Mucosa of rectum (tissue), 2 donors: Measurements from ENCODE around the gene PTPMT1.

ENCODE experiments used
- H3K27ac ChIP-seq, 2 donors: one replicate each; pipeline ENCODE4 v1.7.0; 2013; ENCODE audit warnings: inconsistent platforms in 2 of 2, low read depth in 2 of 2, low read length in 2 of 2
- H3K27me3 ChIP-seq, 2 donors: one replicate each; pipeline ENCODE4 v1.7.0; 2013; ENCODE audit warnings: low read length in 2 of 2; ENCODE audit not compliant: control insufficient read depth in 2 of 2, insufficient read depth in 2 of 2
- H3K36me3 ChIP-seq, 2 donors: one replicate each; pipeline ENCODE4 v1.7.0; 2013; ENCODE audit warnings: low read length in 2 of 2; ENCODE audit not compliant: control insufficient read depth in 2 of 2, insufficient read depth in 2 of 2
- H3K4me1 ChIP-seq, 2 donors: one replicate each; pipeline ENCODE4 v1.7.0; 2013; ENCODE audit warnings: low read length in 2 of 2, mild to moderate bottlenecking in 1 of 2; ENCODE audit not compliant: control insufficient read depth in 2 of 2, insufficient read depth in 2 of 2
- H3K4me3 ChIP-seq, 2 donors: one replicate each; pipeline ENCODE4 v1.7.0; 2013; ENCODE audit warnings: low read length in 2 of 2
- H3K9ac ChIP-seq, 2 donors: one replicate each; pipeline ENCODE4 v1.7.0; 2013; ENCODE audit warnings: low read length in 2 of 2, low read depth in 1 of 2, mild to moderate bottlenecking in 1 of 2
- H3K9me3 ChIP-seq, 2 donors: one replicate each; pipeline ENCODE4 v1.7.0; 2013; ENCODE audit warnings: low read length in 2 of 2; ENCODE audit not compliant: control insufficient read depth in 2 of 2
- donor health status: healthy.
- donor health status: Normal muscosa, but diverticular disease.

Gene PTPMT1

DNA sequence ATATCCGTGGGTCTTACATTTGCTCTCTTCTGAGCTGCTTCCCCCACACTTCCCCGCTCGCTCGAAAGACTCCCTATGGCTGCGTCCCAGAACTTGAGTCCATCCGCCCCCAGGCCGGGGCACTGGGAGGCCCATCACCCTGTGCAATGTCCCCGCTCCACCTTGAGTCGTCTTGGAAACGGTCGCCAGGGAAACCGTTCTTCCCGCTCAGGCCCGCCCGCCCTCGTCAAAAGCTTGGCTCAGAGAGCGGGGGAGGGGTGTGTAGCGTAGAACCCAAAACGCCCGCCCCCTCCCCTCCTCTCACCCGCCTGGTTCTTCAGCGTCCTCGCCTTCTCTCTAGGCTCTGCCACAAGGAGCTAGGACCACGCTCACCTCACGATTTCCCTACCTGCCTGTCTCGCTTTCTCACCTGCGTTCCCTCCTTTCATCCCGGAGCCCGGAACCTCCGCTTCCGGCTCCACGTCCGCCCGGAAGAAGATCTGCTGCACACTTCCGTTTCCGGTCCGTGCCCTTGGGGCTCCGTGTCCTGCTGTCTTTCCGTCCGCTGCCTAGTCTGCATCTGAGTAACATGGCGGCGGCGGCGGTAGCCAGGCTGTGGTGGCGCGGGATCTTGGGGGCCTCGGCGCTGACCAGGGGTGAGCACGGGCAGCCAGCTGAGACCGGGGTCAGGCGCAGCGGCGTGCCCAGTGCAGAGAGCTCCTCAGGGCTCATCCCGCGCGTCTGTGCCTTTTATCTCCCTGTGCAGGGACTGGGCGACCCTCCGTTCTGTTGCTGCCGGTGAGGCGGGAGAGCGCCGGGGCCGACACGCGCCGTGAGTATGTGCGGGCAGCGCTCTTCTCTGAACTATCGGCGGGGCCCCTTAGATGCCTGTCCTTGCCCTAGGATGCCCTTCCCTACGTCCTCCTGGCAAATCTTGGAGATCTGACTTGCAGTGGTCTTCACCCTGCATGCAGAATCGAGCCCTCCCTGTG is 13.4 kb downstream of the PTPMT1 start, which contains the start of the genes KBTBD4 and NDUFS3:
KBTBD4 (minus strand) TSS at position 447 of the 971 bp plus-strand sequence; CDS start at position 428, 19 bp downstream.
NDUFS3 (plus strand) TSS at position 551 of the 971 bp plus-strand sequence; CDS start at position 569, 18 bp downstream.
- Histone ChIP-seq H3K27me3 (no peaks in the 10 kb centered on the region), H3K9ac (peak within 1 kb of the TSS; percentile 86 to 99), H3K36me3 (peaks cover 26 to 44% of the 10 kb centered on the region in 2 donors)

DNA sequence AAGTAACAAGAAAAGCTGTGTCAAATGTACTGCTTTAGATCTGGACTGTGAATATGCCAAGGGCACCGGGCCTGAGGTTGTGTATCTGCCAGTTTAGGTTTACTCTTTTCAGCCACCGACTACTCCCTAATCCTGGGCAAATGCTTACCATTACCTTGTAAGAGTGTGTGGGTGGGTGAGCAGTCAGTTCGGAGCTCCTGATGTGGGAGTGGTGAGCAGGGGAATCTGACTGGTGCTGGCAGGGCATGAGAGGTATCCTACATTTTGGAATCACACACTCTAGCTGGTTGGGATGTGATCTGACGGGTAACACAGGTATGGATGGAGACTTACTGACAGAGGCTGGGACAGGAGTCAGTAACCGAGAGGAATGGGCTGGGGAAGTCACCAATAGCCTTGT is 18.4 kb downstream of the PTPMT1 start:
- no peak overlapping the region for H3K27ac ChIP-seq
- H3K4me1 ChIP-seq: peaks cover 7 to 12% of the 10 kb centered on the region in 2 donors
- H3K9me3 ChIP-seq: no peaks in the 10 kb centered on the region
- H3K9ac ChIP-seq: no peak overlapping the region
- H3K4me3 ChIP-seq: no peak overlapping the region
- peaks cover 32 to 44% of the 10 kb centered on the region in 2 donors for H3K36me3 ChIP-seq
- no peaks in the 10 kb centered on the region for H3K27me3 ChIP-seq

More for the DNA sequence above, 13.4 kb downstream of the PTPMT1 start, which contains the start of the genes KBTBD4 and NDUFS3:
- Histone ChIP-seq H3K4me3 (peak within 1 kb of the TSS; percentile 88 to 96), H3K27ac (peak within 1 kb of the TSS; percentile 86 to 88), H3K9me3 (no peaks in the 10 kb centered on the region), H3K4me1 (peaks cover 17 to 19% of the 10 kb centered on the region in 2 donors)

DNA sequence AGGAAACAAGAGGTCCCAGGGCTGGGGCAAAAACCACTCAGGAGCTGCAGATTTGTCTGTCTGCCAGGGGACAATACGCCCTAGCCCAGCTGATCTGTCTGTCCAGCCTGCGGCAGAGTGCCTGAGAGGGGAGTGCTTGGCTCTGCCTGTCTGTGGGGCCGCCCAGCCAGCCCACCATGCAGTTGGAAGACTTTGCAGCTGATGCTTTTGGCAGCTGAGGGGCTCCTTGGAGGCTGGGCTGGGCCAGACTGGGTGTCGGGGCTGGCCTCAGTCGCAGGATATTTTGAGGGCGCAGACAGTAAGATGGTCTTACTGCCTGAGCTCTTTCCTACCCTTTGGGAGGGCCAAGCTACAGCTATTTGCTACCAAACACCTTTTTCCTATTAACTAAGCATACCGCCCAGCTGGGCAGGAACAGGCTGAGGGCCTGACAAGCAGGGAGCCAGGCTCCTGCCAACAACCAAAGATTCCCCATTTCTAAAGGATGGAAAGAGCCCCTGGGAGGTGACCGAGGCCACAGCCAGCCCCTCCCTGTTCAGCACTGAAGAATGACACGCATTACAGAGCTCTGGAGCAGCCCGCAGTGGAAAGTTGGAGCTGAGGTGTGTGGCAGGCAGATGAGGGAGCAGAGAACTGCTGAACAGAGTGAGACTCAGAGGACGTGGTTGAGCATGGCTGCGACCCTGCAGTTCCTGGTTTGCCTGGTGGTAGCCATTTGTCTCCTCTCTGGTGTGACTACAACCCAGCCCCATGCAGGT is 20.9 kb downstream of the PTPMT1 start, which contains the start of gene FAM180B:
FAM180B (plus strand) TSS at position 581 of the 758 bp plus-strand sequence; CDS start at position 672, 91 bp downstream.
- Histone ChIP-seq H3K9me3 (no peaks in the 10 kb centered on the region), H3K9ac (no peak within 1 kb of the TSS), H3K27ac (no peak within 1 kb of the TSS)

DNA sequence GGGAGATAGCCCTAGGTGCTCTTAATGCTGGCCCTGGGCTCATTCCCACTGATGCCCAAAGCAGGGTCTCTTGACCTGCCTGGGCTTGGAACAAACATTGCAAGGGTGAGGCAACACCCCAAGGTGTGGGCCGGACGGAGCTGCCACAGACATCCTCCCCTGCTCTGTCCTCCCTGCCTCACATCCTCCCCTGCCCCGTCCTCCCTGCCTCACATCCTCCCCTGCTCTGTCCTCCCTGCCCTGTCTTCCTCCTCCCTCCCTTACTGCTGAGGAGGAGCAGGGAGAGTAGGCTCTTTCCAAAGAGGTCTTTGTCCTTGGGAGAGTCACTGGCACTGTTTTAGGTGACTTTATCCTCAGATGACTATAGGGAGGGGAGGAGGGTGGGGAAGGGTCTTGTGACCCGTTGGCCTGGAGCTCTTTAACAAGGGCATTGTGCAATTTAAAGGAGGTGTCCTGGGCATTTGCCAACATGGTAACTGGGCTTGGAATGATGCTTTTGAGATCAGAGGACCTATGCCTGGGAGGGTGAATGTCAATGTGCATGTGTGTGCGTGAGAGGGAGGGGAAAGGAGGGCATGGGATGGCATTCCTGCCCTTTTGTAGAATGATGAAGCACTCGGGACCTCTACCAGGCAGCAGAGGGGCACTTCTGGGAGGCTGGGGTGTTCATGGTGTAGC is 21.8 kb downstream of the PTPMT1 start:
- Histone ChIP-seq H3K27ac (no peak overlapping the region), H3K36me3 (peaks cover 20 to 29% of the 10 kb centered on the region in 2 donors), H3K4me1 (peaks cover 0 to 2% of the 10 kb centered on the region in 2 donors), H3K4me3 (no peak overlapping the region), H3K9me3 (no peaks in the 10 kb centered on the region), H3K27me3 (no peaks in the 10 kb centered on the region), H3K9ac (no peak overlapping the region)

More for the DNA sequence above, 20.9 kb downstream of the PTPMT1 start, which contains the start of gene FAM180B:
- peaks cover 0 to 2% of the 10 kb centered on the region in 2 donors for H3K4me1 ChIP-seq
- no peaks in the 10 kb centered on the region for H3K27me3 ChIP-seq
- H3K36me3 ChIP-seq: peaks cover 28 to 38% of the 10 kb centered on the region in 2 donors
- no peak within 1 kb of the TSS for H3K4me3 ChIP-seq

DNA sequence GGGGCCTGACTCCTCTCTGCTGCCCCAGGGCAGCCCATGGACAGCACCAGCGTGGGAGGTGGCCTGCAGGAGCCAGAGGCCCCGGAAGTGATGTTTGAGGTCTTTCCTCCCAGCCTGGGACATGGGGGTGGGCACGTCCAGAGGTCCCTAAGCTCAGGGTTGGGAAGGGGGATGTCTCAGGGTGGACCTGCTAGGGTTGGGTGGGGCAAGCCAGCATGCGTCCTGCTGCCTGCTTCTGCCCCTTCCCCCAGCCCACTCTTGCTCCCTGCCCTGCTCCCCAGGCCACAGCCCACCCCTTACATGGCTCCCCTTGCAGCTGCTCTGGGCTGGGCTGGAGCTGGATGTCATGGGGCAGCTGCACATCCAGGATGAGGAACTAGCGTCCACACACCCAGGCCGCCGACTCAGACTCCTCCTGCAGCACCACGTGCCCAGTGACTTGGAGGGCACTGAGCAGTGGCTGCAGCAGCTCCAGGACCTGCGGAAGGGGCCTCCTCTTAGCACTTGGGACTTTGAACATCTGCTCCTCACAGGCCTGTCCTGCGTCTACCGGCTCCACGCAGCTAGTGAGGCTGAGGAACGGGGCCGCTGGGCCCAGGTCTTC is 22.4 kb downstream of the PTPMT1 start:
- no peak overlapping the region for H3K9ac ChIP-seq

DNA sequence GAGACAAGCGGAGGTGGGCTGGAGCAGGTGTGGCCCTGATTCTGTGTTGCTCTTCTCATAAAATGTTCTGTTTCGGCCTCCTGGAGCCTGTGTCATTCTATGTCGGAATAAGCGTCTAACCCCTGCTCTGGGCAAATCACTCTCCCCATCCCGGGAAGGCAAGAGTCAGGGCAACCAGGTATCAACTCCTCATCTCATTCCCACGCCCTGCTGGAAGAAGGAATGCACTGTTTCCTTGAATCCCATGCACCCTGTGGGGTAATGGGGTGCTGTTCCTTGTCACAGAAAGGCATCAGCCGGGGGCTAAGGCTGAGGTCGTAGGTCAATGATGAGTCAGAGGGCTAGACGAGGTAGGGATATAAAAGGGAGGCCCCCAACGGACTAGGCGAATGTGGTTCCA is 23.7 kb downstream of the PTPMT1 start:
- peaks cover 0 to 2% of the 10 kb centered on the region in 2 donors for H3K4me1 ChIP-seq
- no peaks in the 10 kb centered on the region for H3K9me3 ChIP-seq
- H3K27me3 ChIP-seq: peaks cover 11 to 17% of the 10 kb centered on the region in 2 donors
- H3K36me3 ChIP-seq: peaks cover 3 to 10% of the 10 kb centered on the region in 2 donors
- H3K27ac ChIP-seq: no peak overlapping the region
- H3K9ac ChIP-seq: no peak overlapping the region
- no peak overlapping the region for H3K4me3 ChIP-seq

More for the DNA sequence above, 22.4 kb downstream of the PTPMT1 start:
- no peak overlapping the region for H3K4me3 ChIP-seq
- H3K4me1 ChIP-seq: peaks cover 0 to 2% of the 10 kb centered on the region in 2 donors
- peaks cover under 1 to 5% of the 10 kb centered on the region in 2 donors for H3K27me3 ChIP-seq
- peak overlapping the region in 1 of 2 donors; percentile 18 for H3K27ac ChIP-seq
- peaks cover 16 to 23% of the 10 kb centered on the region in 2 donors for H3K36me3 ChIP-seq
- no peaks in the 10 kb centered on the region for H3K9me3 ChIP-seq

DNA sequence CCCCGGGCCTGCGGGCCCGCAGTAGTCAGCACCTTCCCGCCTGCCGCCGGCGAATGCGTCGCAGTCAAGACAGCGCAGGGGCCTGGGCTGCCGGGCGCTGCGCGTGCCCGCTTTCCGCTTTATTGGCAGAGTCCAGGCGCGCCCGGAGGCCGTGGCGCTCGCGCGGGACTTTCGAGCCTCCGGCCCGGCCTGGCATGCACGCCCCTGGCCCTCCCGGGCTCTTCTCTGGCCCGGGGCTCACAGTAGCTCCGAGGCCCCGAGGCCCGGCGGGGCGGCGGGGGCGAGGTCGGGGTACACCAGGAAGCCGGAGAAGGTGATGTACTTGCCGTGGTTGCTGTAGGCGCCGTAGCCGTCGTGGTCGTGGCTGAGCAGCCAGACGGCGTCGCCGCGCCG is 24.2 kb downstream of the PTPMT1 start:
- Histone ChIP-seq H3K9ac (no peak overlapping the region), H3K4me3 (peak overlapping the region; percentile 30 to 41), H3K4me1 (peaks cover 0 to 2% of the 10 kb centered on the region in 2 donors), H3K27me3 (peaks cover 15 to 20% of the 10 kb centered on the region in 2 donors), H3K27ac (no peak overlapping the region), H3K36me3 (peaks cover 0 to 6% of the 10 kb centered on the region in 2 donors), H3K9me3 (no peaks in the 10 kb centered on the region)

DNA sequence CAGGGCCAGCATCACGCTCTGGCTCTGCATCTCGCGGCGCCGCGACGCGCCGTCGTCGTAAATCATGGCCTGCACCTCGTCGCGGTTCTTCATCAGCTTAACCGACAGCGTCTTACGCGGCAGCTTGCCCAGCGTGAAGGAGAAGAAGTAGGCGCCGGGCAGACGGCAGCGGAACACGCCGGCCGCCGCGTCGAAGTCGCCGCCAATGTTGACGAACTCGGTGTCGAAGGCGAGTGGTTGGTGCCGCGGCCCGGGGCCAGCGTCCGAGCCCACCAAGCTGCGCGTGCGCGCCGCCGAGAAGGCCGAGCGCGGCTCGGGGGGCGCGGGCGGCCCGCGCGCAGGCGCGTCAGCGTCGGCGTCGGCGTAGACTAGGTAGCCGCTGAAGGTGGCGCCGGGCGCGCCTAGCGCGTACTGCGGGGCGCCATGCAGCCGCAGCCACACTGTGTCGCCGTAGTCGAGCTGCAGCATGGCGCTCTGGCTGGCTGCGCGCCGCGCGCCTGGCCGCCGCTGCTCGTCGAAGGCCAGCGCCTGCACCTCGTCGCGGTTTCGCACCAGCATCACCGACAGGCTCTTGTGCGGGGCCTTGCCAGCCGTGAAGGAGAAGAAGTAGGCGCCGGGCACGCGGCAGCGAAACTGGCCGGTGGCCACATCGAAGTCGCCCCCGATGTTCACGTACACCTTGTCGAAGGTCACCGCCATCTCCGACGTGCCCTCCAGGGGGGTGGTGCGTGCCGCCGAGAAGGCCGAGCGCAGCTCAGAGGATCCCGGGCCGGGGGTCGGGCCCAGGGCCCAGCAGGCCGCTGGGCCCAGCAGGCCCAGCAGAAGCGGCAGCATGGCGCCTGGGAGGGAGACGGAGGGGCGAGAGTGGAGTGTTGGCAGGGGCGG is 24.8 kb downstream of the PTPMT1 start:
- H3K9ac ChIP-seq: no peak overlapping the region
- no peak overlapping the region for H3K27ac ChIP-seq

More for the DNA sequence above, 24.8 kb downstream of the PTPMT1 start:
- Histone ChIP-seq H3K9me3 (no peaks in the 10 kb centered on the region), H3K4me1 (peaks cover 0 to 2% of the 10 kb centered on the region in 2 donors), H3K4me3 (peak overlapping the region; percentile 30 to 41), H3K36me3 (peaks cover 0 to 2% of the 10 kb centered on the region in 2 donors), H3K27me3 (peaks cover 17 to 26% of the 10 kb centered on the region in 2 donors)
